Nucleus accumbens (tissue), 56 donors: ENCODE data around the gene SLC9A5.
A peak's percentile ranks its signal among the peaks of the same experiment; 100 is the strongest.

Experiments used
- DNase-seq, 56 donors: peaks; one replicate each; lab custom pipeline; 2025; lab: John Stamatoyannopoulos, UW

The SLC9A5 gene, protein sequence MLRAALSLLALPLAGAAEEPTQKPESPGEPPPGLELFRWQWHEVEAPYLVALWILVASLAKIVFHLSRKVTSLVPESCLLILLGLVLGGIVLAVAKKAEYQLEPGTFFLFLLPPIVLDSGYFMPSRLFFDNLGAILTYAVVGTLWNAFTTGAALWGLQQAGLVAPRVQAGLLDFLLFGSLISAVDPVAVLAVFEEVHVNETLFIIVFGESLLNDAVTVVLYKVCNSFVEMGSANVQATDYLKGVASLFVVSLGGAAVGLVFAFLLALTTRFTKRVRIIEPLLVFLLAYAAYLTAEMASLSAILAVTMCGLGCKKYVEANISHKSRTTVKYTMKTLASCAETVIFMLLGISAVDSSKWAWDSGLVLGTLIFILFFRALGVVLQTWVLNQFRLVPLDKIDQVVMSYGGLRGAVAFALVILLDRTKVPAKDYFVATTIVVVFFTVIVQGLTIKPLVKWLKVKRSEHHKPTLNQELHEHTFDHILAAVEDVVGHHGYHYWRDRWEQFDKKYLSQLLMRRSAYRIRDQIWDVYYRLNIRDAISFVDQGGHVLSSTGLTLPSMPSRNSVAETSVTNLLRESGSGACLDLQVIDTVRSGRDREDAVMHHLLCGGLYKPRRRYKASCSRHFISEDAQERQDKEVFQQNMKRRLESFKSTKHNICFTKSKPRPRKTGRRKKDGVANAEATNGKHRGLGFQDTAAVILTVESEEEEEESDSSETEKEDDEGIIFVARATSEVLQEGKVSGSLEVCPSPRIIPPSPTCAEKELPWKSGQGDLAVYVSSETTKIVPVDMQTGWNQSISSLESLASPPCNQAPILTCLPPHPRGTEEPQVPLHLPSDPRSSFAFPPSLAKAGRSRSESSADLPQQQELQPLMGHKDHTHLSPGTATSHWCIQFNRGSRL

DNA sequence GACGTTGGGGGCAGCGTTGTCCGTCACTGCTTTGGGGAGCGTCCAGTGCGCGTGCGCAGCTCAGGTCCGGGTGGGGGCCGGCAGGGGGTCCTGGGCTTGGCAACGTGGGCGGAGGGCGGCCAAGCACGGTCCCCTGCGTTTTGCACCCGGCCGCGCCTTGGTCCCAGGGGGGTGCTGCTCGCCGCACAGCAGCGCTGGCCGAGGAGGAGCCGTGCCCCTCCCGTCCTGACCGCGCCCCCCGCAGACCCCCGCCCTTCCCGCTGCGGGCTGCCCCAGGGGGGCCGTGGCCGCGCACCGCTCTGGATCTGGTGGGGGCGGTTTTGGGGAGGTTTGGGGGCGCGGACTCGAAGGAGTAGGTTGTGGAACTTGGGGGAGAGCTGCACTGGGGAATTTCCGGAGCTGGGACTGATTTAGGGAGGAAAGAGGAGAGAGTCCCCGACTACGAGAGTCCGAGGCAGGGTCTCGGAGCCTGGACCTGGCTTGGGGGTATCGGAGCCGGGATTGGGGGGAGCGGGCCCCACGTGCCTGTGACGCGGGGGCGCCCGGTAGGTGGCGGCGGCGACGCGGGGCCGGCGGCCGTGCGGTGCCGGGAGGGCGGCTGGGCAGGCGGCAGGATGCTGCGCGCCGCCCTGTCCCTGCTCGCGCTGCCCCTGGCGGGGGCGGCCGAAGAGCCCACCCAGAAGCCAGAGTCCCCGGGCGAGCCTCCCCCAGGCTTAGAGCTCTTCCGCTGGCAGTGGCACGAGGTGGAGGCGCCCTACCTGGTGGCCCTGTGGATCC, at the start of gene SLC9A5:
Gene SLC9A5 (plus strand): TSS at position 579 of the 777 bp plus-strand sequence. CDS start 36 bp downstream, at position 615.
- DNase-seq: peak in 4 of 56 donors; percentile 7 to 55 (median 21)

GRCh38 chr16:67199011-67199807, 49.6 kb upstream of the SLC9A5 start, which contains the start of gene ELMO3:
Gene ELMO3 (plus strand): TSS chr16:67199131. CDS start chr16:67199327, 196 bp downstream.
- DNase-seq: no peak

- no peak for DNase-seq
These were observed 49.0 kb upstream of the SLC9A5 start for GRCh38 chr16:67199808-67200198.

DNA sequence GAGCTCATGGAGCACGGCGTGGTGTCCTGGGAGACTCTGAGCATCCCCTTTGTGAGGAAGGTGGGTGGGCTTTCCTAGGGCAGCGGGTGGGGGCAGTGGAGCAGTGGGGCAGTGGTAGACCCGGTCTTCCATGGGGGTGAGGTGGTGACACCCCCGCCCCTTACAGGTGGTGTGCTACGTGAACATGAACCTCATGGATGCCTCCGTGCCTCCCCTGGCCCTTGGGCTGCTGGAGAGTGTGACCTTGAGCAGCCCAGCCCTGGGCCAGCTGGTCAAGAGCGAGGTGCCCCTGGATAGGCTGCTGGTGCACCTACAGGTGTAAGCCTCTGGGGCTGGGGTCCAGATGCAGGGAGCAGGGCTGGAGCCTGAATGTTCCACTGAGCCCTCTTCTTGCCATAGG, 48.3 kb upstream of the SLC9A5 start:
- DNase-seq: no peak

- no peak for DNase-seq
These were observed 47.1 kb upstream of the SLC9A5 start for GRCh38 chr16:67201411-67202345.

GRCh38 chr16:67202426-67202825, 46.4 kb upstream of the SLC9A5 start:
- DNase-seq: no peak

- DNase-seq: no peak
These were observed 45.8 kb upstream of the SLC9A5 start for GRCh38 chr16:67202956-67203493.

- DNase-seq: no peak
These were observed 44.7 kb upstream of the SLC9A5 start for GRCh38 chr16:67204076-67204475.

DNA sequence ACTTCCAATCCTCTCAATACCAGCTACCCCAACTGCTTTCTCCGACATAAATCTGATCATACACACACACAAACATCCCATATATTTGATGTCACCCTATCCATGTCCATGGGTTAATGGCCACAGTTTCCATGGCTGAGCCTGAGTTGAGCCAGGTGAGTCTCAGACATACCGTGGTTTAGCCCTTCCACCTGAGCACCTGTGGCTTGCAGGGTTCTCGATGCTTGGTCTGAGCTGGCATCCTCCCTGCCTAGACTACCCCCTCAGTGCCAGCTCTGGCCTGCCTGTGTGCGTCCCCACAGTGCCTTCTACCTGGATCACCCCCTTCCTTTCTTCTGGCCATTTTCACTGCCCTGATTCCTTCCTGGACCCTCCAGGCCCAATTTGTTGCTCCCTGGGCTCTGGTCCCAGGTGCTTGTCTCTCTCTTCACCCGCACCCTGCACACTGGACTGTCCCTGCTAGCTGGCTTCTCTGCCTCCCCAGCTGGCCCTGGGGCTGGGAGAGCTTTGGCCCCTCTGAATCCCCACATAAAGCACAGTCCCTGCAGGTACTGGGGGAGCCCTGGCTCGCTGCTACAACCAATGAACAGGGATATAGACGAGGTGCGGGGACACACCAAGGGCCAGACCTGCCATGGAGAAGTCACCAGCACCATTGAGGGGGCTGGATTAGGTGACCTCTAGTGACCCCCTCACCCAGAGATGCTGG, 42.5 kb upstream of the SLC9A5 start:
- DNase-seq: no peak

GRCh38 chr16:67206838-67207248, 41.9 kb upstream of the SLC9A5 start:
- no peak for DNase-seq

DNA sequence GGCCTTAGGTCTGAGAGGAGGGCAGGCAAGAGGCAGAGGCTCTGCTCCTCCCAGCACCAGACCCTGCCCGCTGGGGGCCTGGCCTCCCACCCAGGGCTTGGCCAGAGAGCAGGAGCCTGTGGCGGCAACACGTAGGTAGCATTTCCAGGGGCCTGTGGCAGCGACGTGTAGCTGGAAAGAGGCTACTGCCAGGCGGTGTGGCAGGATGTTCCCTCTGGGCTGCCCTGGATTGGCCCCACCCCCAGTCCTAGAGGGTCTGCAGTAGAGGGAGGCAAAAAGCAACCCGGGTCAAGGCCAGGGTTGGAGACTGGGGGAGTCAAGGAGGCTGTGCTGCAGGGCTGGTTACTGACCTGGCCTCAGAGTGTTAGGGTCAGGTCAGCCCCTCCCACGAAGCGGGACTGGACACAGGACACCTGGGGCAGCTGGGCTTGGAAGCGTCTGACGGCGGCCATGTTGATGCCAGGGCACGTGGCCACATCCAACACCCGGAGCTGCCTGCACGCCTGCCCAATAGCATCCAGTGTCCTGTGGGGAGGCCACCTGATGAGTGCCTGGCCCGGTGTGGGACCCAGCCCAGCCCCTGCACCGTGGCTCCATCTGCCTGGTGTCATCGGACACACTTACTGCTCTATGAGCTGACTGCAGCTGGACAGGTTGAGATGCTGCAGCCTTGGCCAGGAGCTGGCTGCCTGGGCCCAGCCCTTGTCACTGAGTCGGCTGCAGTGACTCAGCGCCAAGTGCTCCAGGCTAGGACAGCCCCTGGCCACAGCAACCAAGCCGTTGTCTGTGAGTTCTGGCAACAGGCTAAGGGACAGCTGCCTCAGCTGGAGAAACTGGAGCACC, 41.3 kb upstream of the SLC9A5 start:
- no peak for DNase-seq

DNA sequence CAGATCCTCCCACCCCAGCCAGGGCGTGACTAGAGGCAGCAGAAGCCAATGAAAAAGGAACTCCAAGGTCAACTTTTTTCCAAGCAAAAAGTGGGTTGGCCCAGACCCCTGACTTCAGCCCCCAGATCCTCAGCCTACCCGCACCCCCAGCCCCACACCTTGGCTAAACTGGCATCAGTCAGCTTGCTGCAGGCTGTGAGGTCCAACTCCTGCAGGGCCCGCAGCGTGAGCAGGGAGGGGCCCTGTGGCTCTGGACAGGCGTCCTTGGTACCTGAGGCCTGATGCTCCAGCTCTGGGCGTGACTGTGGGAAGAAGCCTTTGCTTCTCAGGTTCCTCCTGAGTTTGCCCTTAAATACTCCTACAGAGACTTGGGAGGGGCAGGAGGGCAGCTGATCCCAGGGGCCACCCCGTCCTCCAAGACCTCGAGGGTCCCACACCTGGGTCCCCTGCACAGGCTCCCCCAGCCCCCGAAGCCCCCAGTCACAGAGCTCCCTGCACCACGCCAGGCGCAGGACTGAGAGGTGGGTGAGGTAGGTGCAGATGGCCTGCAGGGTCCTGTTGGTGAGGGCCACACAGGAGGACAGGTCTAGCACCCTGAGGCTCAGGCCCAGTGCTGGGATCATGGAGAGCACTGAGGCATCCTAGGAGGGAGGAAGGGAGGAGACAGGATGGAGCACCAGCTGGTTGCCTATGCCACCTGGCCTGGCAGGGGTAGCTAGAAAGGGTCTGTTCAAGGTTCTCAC, 40.5 kb upstream of the SLC9A5 start:
- DNase-seq: no peak

GRCh38 chr16:67209565-67209964, 39.2 kb upstream of the SLC9A5 start:
- DNase-seq: no peak

DNA sequence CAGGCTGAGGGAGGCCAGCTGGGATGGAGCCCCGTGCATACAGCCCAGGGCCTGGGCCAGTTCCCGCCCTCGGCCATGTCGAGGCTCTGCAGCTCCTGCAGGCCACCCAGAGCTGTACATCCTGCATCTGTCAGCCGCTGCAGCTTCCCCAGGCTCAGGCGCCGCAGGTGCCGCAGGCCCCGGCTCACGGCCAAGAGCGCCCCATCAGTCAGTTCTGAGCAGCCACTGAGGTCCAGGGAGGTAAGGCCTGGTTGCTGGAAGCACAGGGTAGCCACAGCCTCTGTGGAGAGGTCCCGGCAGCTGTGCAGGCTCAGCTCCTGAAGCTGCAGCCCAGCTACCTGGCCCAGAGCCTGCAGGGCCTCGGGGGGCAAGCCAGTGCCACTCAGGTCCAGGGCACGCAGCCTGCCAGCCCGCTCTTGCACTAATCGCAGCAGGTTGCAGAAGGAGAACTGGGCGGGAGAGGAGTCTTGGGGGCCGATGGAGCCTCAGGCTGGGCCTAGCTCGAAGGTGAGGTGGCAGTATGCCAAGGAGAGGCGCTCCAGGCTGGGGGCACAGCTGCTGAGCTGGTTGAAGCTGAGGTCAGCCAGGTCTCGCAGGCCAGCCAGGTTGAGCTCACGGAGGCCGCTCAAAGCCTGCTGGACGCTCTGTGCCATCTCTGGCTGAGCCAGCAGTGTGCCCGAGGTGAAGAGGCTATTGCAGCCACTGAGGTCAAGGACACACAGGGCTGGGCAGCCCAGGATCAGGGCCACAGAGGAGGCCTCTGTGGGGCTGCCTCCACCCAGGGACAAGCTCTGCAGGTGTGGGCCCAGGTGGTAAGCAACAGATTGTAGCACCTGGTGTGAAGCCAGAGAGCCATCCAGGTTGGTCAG, 38.5 kb upstream of the SLC9A5 start:
- DNase-seq: no peak

DNA sequence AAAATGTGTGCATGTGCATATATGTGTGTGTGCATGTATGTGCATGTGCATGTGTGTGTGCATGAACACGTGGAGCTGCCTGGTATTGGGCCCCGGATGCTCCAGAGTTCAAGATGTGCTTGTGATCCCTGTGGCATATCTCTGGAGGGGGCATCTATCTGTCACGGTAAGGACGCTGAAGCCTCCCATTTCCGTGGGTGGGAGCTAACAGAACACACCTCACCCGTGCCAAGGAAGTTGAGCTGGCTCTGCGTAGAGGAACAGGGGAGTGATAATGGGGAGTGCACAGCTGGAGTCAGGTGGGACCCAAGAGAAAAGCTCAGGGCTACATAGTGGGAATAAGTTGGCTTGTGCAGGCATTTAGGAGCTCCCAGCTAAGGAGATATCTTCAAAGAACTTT, 37.1 kb upstream of the SLC9A5 start:
- DNase-seq: peak in 10 of 56 donors; percentile 10 to 45 (median 26)
